Measurements from ENCODE around the gene MAPK10.
"Not testable (repeated sequence)": the region's sequence is repeated elsewhere in the genome, so short reads cannot be mapped to it uniquely, and the experiment has no call there.

MAPK10 gene

DNA sequence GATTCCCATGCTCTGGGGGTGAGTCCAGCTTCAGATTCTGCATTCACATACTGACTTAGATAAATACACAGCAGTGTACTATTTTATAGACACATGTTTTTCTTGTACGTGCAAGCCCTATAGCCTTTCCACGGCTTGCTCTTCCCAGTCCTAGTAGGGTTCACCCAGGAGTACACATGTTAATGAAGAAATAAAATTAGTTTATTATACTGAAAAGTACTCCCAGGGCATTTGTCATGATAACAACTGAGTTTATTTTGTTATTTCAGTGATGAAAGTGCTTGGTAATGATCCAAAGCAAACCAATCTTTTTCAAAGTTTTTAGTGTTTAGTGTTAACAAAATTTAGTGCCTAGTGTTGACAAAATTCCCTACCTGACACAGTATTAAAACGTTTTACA, 21.3 kb downstream of the MAPK10 start:
- no peak for DNase-seq

DNA sequence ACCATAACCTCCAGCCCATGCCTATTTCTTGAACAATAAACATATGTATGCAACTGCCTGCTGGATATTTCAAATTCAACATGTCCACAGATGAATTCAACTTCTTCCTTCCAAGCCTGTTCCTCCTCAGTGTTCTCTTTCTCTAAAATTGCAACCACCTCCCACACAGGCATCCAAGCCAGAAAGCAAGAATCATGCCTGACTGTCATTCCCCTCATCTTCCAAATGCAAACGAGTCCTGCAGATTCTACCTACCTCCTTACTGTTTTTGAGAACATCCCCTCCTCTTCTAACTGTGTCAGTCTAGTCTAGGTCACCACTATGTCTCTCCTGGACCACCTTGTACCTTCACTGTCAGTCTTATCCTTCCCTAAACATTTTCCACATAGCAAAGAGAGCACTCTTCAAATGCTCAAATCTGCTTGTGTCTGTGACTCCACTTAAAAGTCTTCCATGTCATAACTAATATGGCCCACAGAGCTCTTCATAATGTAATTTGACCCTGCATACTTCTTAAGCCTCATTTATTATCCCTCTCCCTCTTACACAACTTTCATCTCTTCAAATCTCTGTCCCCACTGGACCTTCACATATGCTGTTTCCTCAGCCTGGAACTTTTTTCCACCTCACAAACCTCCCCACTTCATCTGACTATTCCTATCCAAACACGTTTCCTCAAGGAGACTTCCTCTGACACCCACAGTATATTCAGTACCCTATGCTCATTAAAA, 25.7 kb downstream of the MAPK10 start:
- DNase-seq, result no peak

DNA sequence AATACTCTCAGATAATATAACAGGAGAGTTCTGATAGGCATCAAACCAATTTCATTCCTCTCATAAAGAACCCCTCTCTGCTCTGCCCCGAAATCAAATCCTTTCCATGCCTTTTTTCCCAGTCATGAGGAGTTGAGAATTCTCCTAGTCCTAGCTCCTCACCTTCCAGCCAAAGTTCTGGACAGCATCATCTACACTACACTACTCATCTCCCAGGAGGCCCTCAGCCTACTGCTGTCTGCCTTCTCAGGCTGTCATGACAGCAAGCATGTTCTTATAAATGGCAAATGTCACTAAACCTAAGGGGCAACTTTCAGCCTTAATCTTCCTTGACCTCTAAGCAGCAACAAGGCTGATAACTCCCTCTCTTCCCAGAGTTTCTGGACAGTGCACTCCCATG, 26.6 kb downstream of the MAPK10 start:
- DNase-seq, result no peak

DNA sequence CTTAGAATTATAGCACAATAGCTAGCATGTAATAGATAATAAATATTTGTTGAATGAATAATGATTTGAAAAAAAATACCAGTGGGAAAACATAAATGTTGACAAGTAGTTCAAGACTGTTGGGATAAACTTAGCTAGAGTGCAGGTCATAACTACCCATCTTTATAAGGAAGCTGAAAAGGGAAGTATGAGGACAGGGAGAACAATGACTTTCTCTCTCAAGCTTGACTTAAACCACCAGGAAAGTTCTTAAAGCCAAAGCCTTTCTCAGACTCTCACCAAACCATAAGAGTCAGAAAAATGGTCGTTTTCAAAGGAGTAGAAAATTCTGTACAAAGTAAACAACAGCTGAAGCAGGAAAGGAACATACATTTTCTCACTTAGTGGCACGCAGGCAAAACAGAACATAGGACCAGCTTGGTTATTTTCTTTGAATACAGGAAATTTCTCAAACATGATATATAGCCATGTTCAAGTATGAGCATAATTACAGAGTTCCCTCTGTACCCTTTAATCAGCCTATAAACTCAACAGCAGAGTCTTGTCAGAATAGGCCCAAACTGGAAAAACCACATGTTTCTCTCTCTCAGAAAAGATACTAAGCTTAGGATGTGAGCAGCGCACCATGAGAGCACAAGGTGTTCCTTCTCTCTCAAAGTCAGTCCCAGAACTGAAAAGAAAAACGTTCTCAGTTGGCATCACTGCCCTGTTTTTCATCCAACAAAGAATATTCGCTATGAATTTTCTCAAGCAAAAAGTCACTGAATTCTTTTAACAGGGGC, 28.7 kb downstream of the MAPK10 start:
- DNase-seq, result no peak

DNA sequence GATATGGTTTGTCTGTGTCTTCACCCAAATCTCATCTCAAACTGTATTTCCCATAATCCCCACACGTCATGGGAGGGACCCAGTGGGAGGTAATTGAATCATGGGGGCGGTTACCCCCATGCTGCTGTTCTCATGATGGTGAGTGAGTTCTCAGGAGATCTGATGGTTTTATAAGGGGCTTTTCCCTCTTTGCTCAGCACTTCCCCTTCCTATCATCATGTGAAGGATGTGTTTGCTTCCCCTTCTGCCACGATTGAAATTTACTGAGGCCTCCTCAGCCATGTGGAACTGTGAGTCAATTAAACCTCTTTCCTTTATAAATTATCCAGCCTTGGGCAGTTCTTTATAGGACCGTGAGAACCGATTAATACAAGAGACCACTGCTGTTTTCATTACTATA, 29.4 kb downstream of the MAPK10 start:
- not testable (repeated sequence) for DNase-seq

DNA sequence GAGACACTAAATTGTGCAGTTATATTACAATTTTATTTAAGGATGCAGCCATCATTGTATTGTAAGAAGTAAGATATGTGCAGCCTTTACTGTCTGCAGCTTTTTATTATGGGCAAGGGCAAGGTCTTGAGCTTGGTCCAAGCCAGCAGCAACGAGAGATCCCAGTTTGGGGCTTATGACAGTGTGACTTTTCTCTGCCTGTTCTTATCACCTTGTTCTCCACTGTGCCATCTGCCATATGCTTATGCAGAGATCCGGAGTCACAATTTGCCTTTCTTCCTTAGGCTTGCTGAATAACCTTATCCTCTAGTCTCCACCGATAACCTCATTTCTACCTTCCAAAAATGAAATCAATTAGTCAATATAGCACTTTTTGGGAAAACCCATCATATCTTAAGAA, 30.4 kb downstream of the MAPK10 start:
- DNase-seq, result no peak

DNA sequence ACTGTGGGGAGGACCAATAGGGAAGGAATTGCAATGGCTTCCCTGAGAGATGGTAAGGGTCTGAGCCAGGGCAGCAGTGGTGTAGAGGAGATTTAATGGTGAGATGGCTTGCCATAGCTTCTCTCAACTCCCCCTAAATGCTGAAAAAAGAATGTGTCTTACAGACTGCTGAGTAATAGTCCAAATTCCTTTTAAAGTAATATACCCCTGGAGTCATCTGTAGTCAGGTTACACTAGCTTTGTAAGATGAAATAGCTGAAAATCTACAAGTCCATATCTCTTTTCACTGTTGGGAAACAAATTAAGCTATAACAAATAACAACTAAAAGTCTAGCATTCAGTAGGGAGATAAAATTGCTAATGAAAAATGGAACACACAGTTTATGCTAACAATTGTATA, 33.5 kb downstream of the MAPK10 start:
- no peak for DNase-seq

DNA sequence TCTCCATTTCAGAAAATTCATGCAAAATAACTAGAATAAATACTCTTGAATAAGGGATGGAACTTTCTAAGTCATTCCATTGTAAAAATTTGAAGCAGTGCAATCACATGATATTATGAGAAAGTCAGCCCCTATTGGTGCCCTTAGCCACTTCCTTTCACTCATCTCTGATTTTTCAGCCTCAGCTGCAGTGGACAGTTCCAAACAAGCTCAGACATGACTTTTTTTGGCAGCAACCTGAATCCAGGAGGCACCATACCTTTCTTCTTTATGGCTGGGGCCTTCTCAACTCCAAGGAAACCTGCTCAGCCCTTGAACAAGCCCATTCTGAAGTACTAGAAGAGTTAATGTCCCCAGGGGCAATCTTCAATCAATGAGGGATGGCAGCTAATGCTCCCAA, 40.5 kb downstream of the MAPK10 start:
- no peak for DNase-seq

DNA sequence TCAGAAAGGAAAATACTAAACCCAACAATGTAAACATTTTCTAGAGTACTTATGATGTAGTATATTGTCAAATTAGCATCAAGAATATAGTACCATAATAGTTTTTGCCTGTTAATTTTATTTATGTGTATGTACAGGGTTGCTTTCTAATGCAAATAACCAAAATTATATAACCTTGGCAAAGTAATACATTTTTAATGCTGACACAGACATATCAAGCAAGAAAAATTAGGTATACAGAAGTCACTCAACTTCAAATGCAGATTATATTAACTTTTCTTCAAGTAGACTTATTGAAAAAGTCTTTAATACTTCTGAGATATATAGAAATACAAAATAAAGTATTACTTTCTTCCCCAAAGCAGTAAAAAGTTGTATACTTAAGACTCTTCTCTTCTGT, 44.3 kb downstream of the MAPK10 start:
- DNase-seq, result no peak

DNA sequence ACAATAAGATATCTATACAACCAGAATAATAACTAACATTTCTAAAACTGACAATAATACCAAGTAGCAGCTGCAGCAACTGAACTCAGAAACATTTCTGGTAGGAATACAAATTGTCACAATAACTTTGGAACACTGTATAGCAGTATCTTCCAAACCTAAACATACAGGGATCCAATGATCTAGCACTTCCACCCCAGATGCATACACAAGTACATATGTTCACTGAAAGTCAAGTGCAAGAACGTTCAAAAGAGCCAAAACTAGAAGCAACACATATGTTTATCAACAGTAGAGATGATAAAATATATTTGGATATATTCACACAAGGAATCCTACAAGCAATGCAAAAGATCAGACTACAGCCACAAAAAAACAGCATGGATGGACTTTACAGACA, 46.2 kb downstream of the MAPK10 start:
- no peak for DNase-seq

DNA sequence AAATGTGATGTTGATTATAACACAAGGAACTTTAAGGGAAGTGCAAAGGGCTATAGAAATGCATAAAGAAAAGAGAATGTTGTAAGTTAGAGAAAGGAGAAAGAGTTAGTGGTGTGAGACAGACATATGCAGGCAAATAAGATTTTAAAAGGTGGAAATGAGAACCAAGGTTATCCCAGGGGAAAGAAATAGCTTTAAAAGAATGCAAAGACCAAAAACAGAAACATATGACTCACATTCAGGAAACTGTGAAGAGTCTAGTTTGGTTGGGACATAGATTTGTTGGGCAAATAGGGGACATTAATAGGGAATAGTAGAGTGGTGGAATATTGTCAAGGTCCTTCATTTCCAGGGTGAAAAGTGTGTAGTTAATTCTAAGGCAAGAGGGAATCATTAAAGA, 52.4 kb downstream of the MAPK10 start:
- no peak for DNase-seq

DNA sequence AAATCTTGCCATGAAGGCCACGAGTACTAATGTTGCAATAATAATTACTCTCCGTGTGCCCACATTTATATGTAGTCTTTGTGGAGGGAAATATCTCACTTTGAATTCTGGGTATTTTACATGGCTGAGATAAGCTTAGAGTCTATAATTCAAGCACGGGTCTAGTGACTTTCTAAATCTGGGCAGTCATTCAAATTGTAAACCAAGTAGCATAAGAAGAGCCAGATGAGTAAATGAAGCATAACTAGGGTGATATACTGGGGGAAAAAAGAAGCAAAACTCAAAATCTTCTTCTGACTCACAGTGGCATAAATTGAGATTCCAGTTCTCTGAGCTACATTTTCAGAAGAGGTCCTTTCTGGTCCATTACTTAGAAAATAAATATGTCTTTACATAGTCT, 53.0 kb downstream of the MAPK10 start:
- no peak for DNase-seq

DNA sequence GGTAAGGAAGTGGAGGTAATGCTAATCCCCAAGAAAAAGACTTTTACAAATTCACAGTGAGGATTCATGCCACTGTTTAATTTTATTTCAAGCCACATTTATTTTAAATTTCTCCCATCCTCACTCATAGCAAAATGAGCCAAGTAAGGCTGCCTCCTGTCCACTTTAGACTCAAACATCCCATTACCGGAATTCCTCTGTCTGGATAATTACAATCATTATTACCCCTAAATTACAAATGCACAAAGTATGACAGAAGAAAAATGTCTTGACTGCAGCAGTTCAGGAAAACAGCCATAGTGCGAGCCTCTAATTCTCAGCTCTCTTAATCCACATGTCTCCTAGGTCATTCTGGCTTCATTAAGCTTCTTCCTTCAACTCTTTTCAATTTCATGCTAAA, 57.0 kb downstream of the MAPK10 start:
- DNase-seq, result no peak

DNA sequence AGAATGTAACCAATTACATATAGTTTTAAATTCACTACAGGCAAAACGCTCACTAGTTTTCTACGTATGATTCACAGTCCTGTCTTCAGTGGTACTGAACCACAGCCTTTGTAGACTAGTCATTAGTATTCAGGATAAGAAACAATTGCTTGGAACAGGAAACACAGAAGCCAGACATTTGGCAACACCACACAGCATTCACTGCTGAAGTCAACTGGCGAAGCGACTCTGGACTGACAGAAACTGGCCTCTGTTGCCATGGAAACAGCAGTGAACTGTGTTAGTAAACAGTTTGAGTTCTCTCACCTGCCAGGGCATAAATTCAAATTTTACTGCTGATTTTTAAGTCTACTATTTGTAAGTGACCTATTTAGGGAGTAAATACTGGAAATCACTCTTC, 57.6 kb downstream of the MAPK10 start:
- DNase-seq, result no peak

DNA sequence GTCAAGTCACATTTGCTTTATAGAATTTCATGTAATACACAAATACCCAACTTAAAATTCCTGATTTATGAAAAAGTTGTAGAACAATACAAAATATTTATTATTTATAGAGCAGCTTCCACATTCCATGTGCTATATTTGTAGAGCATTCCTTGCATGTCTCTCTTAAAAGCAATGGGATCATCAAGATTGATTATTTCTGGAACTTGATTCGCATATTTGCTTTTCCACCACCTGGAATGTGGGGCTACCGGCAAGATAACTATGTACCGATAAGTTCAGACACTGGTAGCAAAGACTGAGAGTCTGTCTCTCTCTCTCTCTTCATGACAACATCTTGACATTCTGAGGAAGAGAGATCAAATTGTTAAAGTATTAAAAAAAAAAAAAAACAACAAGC, 59.3 kb downstream of the MAPK10 start:
- DNase-seq, result no peak

DNA sequence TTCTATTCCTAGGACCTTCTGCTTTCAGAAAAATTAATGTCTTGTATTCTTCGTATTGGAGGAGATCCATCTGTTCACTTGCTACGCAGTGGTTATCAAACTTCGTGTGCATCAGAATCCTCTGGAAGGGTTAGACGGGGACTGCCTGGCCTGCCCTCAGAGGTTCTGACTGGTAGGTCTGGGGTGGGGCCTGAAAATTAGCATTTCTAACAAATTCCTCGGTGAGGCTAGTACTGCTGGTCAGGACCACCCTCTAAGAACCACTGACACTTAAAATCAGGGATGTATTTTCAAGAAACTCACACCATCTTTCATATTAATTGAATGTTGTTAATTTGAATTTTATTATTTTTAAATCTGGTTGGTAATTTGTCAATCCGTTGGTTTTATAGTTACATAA, 63.0 kb downstream of the MAPK10 start:
- DNase-seq, result no peak

DNA sequence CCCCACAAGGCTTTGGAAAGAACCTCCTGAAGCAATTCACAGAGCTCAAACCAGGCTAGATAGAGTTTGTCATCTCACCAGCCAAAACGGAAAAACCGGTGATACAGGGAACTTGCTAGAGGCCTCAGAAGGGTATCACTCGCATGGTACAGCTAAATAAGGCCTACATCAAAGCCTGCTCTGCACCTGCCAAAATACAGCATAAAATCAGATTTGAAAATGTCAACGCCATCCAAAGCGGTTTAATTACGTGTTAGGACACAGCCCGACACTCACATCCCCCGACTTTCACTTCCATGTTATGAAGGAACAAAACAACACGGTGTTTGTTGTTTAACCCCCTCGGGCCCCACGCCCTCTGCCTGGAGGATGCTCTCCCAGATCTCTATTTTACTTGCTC, 65.0 kb downstream of the MAPK10 start:
- no peak for DNase-seq

DNA sequence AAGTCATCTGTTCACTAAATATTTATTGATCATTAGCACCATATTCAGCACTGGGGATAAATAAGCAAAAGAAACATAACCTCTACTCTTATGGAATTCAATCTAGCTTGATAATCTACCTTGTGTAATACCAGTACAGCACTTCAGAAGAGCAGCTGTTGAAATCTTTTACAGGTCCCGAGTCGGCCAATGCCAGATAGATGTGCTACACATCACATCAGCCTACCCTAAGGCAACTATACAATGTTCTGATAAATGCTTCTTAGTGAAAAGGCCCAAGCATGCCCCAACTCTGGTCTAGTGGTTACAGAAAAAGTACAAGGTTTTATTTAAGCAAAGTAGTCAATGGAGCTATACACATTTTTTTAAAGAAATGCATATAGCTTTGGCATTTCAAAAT, 68.7 kb downstream of the MAPK10 start:
- DNase-seq, result no peak

DNA sequence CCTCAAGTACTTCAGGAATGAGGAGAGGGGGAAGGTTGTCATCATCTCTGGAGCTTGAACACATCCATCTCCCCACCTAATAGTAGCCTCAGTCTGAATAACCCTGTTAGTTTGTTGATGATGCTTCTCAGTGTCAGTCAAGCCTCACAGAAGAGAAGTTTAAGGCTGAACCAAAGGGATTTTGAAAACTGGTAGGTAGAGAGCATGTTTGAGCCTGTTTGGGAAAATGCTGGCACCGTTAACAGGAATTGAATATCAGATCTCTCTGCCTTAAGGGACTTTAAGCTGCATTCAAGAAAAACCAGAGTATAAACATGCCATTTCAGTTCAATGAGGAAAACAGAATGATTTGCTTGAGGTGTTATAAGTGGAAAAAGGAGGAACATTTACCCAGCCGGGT, 73.1 kb downstream of the MAPK10 start:
- DNase-seq, result no peak

DNA sequence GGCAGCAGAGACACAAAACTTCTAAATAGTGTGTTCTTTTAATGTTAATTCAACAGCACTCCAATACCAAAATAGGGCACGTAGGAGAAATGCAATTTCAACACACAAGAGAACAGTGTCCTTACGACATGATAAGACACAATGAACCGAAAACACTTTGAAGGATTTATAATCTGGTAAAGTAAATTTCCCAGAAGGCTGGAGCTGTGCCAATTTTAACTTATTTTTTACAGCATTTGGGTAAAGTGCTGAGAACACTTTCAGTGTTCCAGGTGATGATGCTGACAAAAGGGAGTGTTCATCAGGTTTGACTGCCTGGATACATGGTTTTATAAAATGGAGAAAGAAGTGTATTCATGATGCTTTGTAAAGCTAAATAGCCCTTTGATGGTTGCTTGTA, 76.5 kb downstream of the MAPK10 start:
- no peak for DNase-seq

DNA sequence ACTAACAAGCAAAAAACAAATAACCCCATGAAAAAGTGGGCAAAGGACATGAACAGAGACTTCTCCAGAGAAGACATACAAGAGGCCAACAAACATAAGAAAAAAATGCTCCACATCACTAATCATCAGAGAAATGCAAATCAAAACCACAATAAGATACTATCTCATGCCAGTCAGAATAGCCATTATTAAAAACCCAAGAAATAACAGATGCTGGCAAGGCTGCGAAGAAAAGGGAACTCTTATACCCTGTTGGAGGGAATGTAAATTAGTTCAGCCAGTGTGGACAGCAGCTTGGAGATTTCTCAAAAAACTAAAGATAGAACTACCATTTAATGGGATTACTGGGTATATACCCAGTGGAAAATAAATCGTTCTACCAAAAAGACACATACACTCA, 79.6 kb downstream of the MAPK10 start:
- no peak for DNase-seq

DNA sequence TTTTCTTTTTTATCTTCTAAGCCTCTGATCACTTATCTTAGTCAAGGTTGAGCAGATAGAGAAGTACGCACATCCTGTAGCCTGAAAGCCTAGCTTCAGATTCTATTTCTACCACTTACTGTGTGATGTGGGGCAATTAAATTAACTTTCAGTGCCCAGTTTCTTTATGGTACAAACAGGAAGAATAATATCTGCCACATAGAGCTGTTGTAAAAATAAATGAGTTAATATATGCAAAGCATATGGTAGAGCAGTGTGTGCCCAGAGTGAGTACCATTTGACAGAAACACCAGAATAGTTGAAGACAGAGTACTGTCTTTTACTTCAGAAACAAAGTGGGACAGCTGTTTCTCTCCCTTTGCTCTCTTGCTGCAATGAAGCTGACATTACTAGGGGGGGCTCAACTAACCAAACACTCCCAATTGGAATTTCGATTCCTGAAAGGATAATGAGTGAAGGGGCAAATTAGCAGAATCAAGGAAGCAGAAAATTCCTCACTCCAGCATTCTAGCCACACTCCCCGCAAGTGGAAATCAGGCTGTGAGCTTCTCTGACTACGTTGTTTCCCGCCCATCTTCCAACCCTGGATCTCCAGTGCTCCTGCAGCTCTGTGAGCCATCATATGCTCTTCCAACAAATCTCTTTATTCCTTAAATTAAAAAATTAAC, 80.4 kb downstream of the MAPK10 start:
- no peak for DNase-seq

DNA sequence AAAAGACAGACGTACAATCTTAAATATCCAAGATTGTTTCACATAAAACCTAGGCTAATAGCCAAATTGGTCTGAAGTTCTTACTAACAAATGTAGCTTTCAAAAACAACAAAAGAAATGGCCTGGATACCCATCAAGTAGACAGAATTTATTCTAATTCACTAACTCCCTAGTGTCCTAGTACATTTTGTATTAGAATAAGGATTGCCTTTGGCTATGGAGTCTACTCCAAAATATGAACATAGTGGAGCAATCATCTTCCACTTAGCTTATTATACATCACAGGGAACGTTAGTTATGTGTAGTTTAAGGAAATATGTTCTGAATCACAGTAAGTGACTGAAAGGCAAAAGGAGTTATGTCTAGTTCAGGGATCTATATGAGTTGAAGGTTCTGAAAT, 81.7 kb downstream of the MAPK10 start:
- DNase-seq, result no peak

DNA sequence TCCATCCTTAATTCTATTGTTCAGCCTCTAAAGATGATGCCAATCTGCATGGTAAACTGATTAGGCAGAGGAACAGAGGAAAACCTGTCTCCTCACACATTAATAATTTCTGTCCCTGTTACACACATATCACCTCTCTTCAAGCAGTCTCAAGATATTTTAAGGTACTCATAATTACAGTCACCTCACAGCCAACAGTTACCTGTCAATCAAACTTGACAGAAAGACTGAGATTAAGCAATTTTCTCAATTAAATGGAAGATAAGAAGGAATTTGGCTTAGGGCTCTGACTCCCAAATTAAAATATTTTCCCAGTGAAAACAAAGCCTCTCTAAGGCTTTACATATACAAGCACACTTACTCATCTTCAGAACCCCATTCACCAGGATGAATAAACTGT, 85.2 kb downstream of the MAPK10 start:
- DNase-seq, result no peak
